Body of pancreas (tissue), 4 donors: ENCODE results near the gene NPTXR. TPM values are rescaled to one million over a fixed set of nuclear protein-coding genes. Genes with fewer than 3 reads are reported as not detected.

Source experiments
- ATAC-seq: fragments of 150-250 bp; one replicate; pipeline ENCODE4 v1.9.1; 2016
- DNase-seq, 4 donors: peaks; one replicate each; pipeline ENCODE4 v3.0.0-alpha.2; 2019
- H3K27ac ChIP-seq, 4 donors: fragments of 200-600 bp; sonication (generic); 1 replicate in 3 of 4; 2 replicates in 1 of 4; pipeline versions ENCODE4 v1.5.1 to v1.6.1; 2016 to 2019; ENCODE audit warnings: mild to moderate bottlenecking in 1 of 4, mixed read lengths in 1 of 4, moderate library complexity in 1 of 4
- H3K27me3 ChIP-seq, 2 donors: fragments of 200-600 bp; sonication (generic); one replicate each; pipeline ENCODE4 v1.6.0; 2016; ENCODE audit warnings: mild to moderate bottlenecking in 1 of 2
- H3K36me3 ChIP-seq, 2 donors: fragments of 200-600 bp; sonication (generic); replicated peaks in 1 of 2; 2 replicates each; pipeline ENCODE4 v1.5.1; 2016; ENCODE audit warnings: low read depth in 2 of 2; ENCODE audit not compliant: insufficient read depth in 1 of 2
- H3K4me1 ChIP-seq: fragments of 200-600 bp; sonication (generic); one replicate; pipeline ENCODE4 v1.6.0; 2016
- H3K4me3 ChIP-seq, 2 donors: fragments of 200-600 bp; sonication (generic); 1 replicate in 1 of 2; 2 replicates in 1 of 2; pipeline ENCODE4 v1.5.1; 2016 to 2019
- H3K9me3 ChIP-seq, 3 donors: fragments of 200-600 bp; sonication (generic); 1 replicate in 2 of 3; 2 replicates in 1 of 3; pipeline ENCODE4 v1.5.1; 2016
- CTCF ChIP-seq, 7 experiments: fragments of 450-650 bp in 4 of 7; fragments of 200-600 bp in 3 of 7; sonication (generic) in 3 of 7; IDR thresholded peaks; one replicate each; pipeline ENCODE4 v1.5.1; 2016 to 2019; ENCODE audit warnings: antibody characterized with exemption in 7 of 7
- POLR2A ChIP-seq, 3 donors: fragments of 450-650 bp; IDR thresholded peaks; one replicate each; pipeline ENCODE4 v1.6.1; 2016; ENCODE audit warnings: antibody characterized with exemption in 3 of 3, mild to moderate bottlenecking in 2 of 3
- WGBS, 2 donors: methylation state at CpG; one replicate each; pipeline ENCODE4 v1.1.5; 2017; 5-methylcytosine and 5-hydroxymethylcytosine counted together
- intact Hi-C: fragments of 100-400 bp; cut with DNase I; formaldehyde crosslinking; loops from one replicate; pipeline ENCODE4 v1.15.1; 2023
- total RNA-seq, 2 donors: library from RNA; depleted of rRNA; stranded (reverse); fragments of >200 nt; gene quantifications; one replicate each; pipeline ENCODE4 v1.1.0, GENCODE V29; 2016

Gene NPTXR
- total RNA-seq, 2 donors from 2014 or later: 6.0 to 10.5 TPM

- DNase-seq: no peak
- WGBS, 2 donors: 82 to 88% methylated on average over 4 of the region's 4 CpGs
- intact Hi-C loops: loop anchor here (10.0 kb wide), 1 partner anchor 351 kb away; no protein-coding TSS in a partner anchor
- no peak for TF ChIP-seq POLR2A (IDR thresholded peaks at IDR 0.05)
- no peak for TF ChIP-seq CTCF (IDR thresholded peaks at IDR 0.05)
- Histone ChIP-seq H3K36me3 (no peaks in the 10 kb centered on the region), H3K4me3 (no peak overlapping the region), H3K27ac (no peak overlapping the region), H3K9me3 (no peaks in the 10 kb centered on the region), H3K27me3 (no peaks in the 10 kb centered on the region), H3K4me1 (no peaks in the 10 kb centered on the region)
- no peak for ATAC-seq
These were observed 70.4 kb downstream of the NPTXR start for GRCh38 chr22:38773363-38773946.

DNA sequence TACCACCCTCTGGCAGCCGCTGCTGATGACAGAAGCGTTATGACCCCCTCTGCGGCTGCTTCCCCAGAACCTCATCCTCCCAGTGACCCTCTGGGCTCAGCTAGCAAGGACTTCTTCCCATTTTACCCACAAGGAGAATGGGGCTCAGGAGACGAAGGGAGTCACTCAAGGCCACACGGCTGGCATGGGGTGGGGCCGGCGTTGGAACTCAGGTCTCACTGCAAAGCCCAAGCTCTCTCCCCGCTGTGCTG, 71.3 kb downstream of the NPTXR start:
- 73 to 79% methylated on average over 8 of the region's 8 CpGs for WGBS, 2 donors
- no peak for TF ChIP-seq POLR2A (IDR thresholded peaks at IDR 0.05)
- TF ChIP-seq CTCF (IDR thresholded peaks at IDR 0.05): no peak
- ATAC-seq: no peak
- H3K4me3 ChIP-seq: no peak overlapping the region
- H3K27ac ChIP-seq: no peak overlapping the region
- no peaks in the 10 kb centered on the region for H3K27me3 ChIP-seq
- H3K36me3 ChIP-seq: no peaks in the 10 kb centered on the region
- intact Hi-C loops: loop anchor here (10.0 kb wide), 1 partner anchor 352 kb away; no protein-coding TSS in a partner anchor
- no peaks in the 10 kb centered on the region for H3K4me1 ChIP-seq
- H3K9me3 ChIP-seq: no peaks in the 10 kb centered on the region
- DNase-seq: no peak

DNA sequence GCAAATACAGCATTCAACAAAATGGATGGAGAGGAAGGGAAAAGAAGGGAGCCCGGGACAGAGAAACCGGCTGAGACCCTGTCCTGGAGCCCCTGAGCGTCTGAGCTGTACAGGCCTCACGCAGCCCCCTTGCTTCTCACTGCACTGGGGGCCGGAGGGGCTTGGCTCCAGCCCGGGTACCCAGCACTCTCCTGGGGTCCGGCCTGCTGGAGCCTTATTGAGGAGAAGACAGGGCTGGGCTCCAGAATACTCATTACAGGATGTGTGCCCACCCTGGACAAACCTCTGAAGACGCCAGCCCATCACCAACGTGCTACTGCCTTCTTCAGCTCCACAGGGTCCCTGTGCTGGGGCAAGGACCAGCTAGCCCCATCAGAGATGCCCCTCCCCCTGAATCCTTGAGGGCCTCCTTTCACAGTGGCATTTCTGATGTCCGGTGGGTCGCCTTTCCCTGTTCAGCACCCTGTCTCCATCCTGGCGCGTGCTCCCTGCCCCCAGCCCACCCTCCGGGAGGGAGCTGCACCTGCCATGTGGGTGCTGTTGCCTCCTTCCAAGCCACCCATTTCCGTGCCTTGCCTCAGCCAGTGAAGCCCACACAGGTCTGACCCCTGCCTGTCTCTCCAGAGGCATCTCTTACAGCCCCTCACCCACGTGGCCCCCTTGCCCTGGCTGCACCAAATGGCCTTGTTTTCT, 73.4 kb downstream of the NPTXR start:
- H3K9me3 ChIP-seq: no peaks in the 10 kb centered on the region
- DNase-seq (no peak), ATAC-seq (no peak)
- peaks cover 3% of the 10 kb centered on the region for H3K4me1 ChIP-seq
- no peaks in the 10 kb centered on the region for H3K36me3 ChIP-seq
- 82 to 83% methylated on average over 13 to 15 of the region's 16 CpGs for WGBS, 2 donors
- intact Hi-C loops: loop anchor here (10.0 kb wide), 1 partner anchor 354 kb away; no protein-coding TSS in a partner anchor
- no peaks in the 10 kb centered on the region for H3K27me3 ChIP-seq
- no peak for TF ChIP-seq POLR2A (IDR thresholded peaks at IDR 0.05)
- TF ChIP-seq CTCF (IDR thresholded peaks at IDR 0.05): no peak
- H3K4me3 ChIP-seq: no peak overlapping the region
- no peak overlapping the region for H3K27ac ChIP-seq

Other genes with a start within 250 kb of the NPTXR start
- gene FAM227A, start 187.6 kb downstream of the NPTXR start, total RNA-seq: 1 to 10 TPM; 1.3 to 3.6 TPM
- gene CBY1, start 187.4 kb downstream of the NPTXR start, total RNA-seq: 10 to 100 TPM in 1 of 2 donors, 1 to 10 TPM in 1; 8.6 to 16.5 TPM
- 10 to 100 TPM; 16.6 to 21.4 TPM for gene TOMM22, start 162.1 kb downstream of the NPTXR start, total RNA-seq
- gene JOSD1, start 143.1 kb downstream of the NPTXR start, total RNA-seq: 10 to 100 TPM; 20.4 to 50.3 TPM
- 10 to 100 TPM; 34.0 to 53.4 TPM for gene GTPBP1, start 138.1 kb downstream of the NPTXR start, total RNA-seq
- 100 to 1,000 TPM; 143 to 166 TPM for gene SUN2, start 88.0 kb downstream of the NPTXR start, total RNA-seq
- gene DNAL4, start 49.9 kb downstream of the NPTXR start, total RNA-seq: 10 to 100 TPM; 11.4 to 13.8 TPM
- 10 to 100 TPM; 32.7 to 45.2 TPM for gene CBX6, start 28.2 kb upstream of the NPTXR start, total RNA-seq
- not detected for gene APOBEC3A, start 113.6 kb upstream of the NPTXR start, total RNA-seq
- 1 to 10 TPM in 1 of 2 donors, not detected in 1; 2.1 TPM for gene APOBEC3B, start 138.3 kb upstream of the NPTXR start, total RNA-seq
- 1 to 10 TPM; 2.6 to 6.7 TPM for gene APOBEC3C, start 170.2 kb upstream of the NPTXR start, total RNA-seq
- gene APOBEC3D, start 177.1 kb upstream of the NPTXR start, total RNA-seq: not detected
- under 1 TPM; 0.52 to 0.99 TPM for gene APOBEC3F, start 196.8 kb upstream of the NPTXR start, total RNA-seq
- 1 to 10 TPM; 5.4 to 6.3 TPM for gene APOBEC3G, start 233.2 kb upstream of the NPTXR start, total RNA-seq